ENCODE measurements around the gene RDH12. TPM values are rescaled to one million over a fixed set of nuclear protein-coding genes. Genes with fewer than 3 reads are reported as not detected.

Gene RDH12
- total and polyA plus RNA-seq, 9 of the 15 experiments (the other 6 are each of a cell fraction or from before 2014, with no cell fraction given) = 0.03 to 0.29 (median 0.07) TPM; not detected in 2

GRCh38 chr14:67674480-67675218 is 27.0 kb upstream of the RDH12 start, which contains the start of gene VTI1B (continued):
- no peak for TF ChIP-seq REST (IDR thresholded peaks at IDR 0.05; ENCODE audit: borderline replicate concordance)
- 0 out of 2 replicates have a peak, but pooled peaks have one; percentile 27 for TF ChIP-seq REST (CRISPR knock-in tag; IDR thresholded peaks at IDR 0.05; ENCODE audit: low read depth)
- TF ChIP-seq ATF1 (CRISPR knock-in tag; IDR thresholded peaks at IDR 0.05) = no peak
- TF ChIP-seq ATF1 (tag; IDR thresholded peaks at IDR 0.05) = peak; percentile 78
- TF ChIP-seq GATA2 (CRISPR knock-in tag; IDR thresholded peaks at IDR 0.05) = no peak
- peak in 1 of 2 experiments; percentile 98 for TF ChIP-seq NCOA2 (IDR thresholded peaks at IDR 0.05; ENCODE audit: partially characterized antibody in 2 of 2)
- TF ChIP-seq E2F5 (CRISPR knock-in tag; IDR thresholded peaks at IDR 0.05) = no peak
- TF ChIP-seq E2F3 (CRISPR knock-in tag; IDR thresholded peaks at IDR 0.05) = no peak
- peak; percentile 38 for TF ChIP-seq TBP (optimal IDR thresholded peaks at IDR 0.05; ENCODE audit: low read depth, low read length)
- TF ChIP-seq NFE2 (IDR thresholded peaks at IDR 0.05; ENCODE audit: low read depth) = peak; percentile 92
- TF ChIP-seq MNT (conservative IDR thresholded peaks at IDR 0.05) = peak in 1 of 2 experiments; percentile 71; a peak in 1 of 4 replicates
- 0 out of 2 replicates have a peak, but pooled peaks have one; percentile 23 for TF ChIP-seq MYC (IDR thresholded peaks at IDR 0.05; ENCODE audit: low read depth, low read length)
- no peak for TF ChIP-seq MYC (CRISPR knock-in tag; IDR thresholded peaks at IDR 0.05; ENCODE audit: borderline replicate concordance, low read depth)
- TF ChIP-seq ZNF584 (CRISPR knock-in tag; IDR thresholded peaks at IDR 0.05; ENCODE audit: low read depth) = peak; percentile 48; the same call in 1 of the 2 replicates
- peak; percentile 90 for TF ChIP-seq CREB3L1 (IDR thresholded peaks at IDR 0.05; ENCODE audit: borderline replicate concordance, low read depth)
- TF ChIP-seq SMAD3 (CRISPR knock-in tag; conservative IDR thresholded peaks at IDR 0.05) = no peak

Measured in K562 (cell line).